NCI-H1436 (cell line): ENCODE results near the gene RHBDL3.

Source experiments
- DNase-seq: peaks from one replicate; lab custom pipeline; 2025; lab: John Stamatoyannopoulos, UW

Gene RHBDL3

DNA sequence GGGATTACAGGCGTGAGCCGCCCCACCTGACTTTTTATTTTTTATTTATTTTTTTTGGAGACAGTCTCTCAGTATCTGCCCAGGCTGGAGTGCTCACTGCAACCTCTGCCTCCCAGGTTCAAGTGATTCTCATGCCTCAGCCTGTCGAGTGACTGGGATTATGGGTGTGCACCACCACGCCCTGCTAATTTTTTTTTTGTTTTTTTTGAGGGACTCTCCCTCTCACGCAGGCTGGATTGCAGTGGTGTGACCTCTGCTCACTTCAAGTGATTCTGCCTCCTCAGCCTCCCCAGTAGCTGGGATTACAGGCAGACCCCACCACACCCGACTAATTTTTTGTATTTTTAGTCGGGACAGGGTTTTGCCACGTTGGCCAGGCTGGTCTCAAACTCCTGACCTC lies 92.0 kb downstream of the RHBDL3 start:
- DNase-seq: no peak

DNA sequence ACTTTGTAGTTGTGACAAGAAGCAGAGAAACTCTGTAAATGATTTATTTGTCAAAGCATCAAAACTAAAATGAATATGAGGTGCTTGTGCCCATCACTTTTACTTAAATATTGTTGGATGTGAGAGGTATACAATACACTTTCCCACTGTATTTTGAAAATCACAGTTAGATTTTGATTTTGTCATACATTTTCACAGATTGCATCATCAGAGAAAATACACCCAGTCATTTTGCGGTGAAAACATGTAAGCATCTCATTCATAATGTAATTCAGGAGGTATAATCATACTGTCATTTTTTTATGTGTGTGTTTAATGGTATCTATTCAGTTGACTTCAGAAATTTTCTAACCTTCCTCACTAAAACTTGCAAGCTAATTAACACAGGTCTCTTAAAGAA lies 95.6 kb downstream of the RHBDL3 start:
- no peak for DNase-seq

DNA sequence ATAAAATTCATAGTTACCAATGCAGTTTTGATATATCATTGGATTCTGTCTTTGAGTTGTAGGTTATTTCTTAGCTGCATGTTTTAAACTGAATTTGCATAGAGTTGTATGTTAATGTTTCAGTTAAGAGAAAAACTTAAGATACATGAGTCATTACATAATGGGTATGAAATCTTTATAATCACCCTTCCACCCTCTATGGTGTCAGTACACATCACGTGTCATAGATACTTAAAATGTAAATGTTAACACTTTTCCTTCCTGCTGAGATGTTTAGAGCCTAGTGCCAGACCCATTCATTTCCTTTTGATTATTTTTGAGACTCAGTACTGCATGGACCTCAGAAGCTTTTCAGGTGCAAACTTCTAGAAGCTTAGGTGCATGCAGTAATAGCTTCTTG lies 104.8 kb downstream of the RHBDL3 start:
- no peak for DNase-seq
